SK-N-SH (cell line): ENCODE results near the gene TACR2. TPM values are rescaled to one million over a fixed set of nuclear protein-coding genes. Genes with fewer than 3 reads are reported as not detected.

Experiments
- CTCF ChIA-PET: fragments of 300-600, 350-600 bp; formaldehyde crosslinking; extraction: SDS; loops from one replicate; lab custom pipeline; 2021; lab: Yijun Ruan, JAX
- POLR2A ChIA-PET: fragments of 350-600 bp; sonication (Branson Sonifier 250); formaldehyde crosslinking; extraction: SDS; loops from one replicate; lab custom pipeline; 2020; ENCODE audit warnings: antibody characterized with exemption, inconsistent platforms; lab: Yijun Ruan, JAX
- DNase-seq: peaks from one replicate; pipeline ENCODE4 v3.0.0; 2012
- H2AFZ ChIP-seq: fragments of 200-600 bp; sonication (generic); 2 replicates; pipeline ENCODE4 v1.8.1; 2016; ENCODE audit warnings: antibody characterized with exemption, mild to moderate bottlenecking, low read depth
- H3F3A ChIP-seq: fragments of 200-600 bp; sonication (generic); replicated peaks from 2 replicates; pipeline ENCODE3; 2016; ENCODE audit warnings: antibody characterized with exemption, mild to moderate bottlenecking; ENCODE audit not compliant: insufficient read depth
- H3K27ac ChIP-seq, 2 experiments: fragments of 200-500 bp in 1 of 2; fragments of 200-600 bp in 1 of 2; sonication (Bioruptor generic) in 1 of 2; sonication (generic), shearing (Covaris generic) in 1 of 2; 2 replicates each; pipeline versions ENCODE4 v1.5.1 to v1.6.1; 2014 to 2016; ENCODE audit warnings: low read depth in 2 of 2, inconsistent platforms in 1 of 2, low read length in 1 of 2, mild to moderate bottlenecking in 1 of 2, mixed read lengths in 1 of 2
- H3K27me3 ChIP-seq: fragments of 200-600 bp; sonication (generic), shearing (Covaris generic); 2 replicates; pipeline ENCODE4 v1.6.1; 2016; ENCODE audit warnings: mixed run types; ENCODE audit not compliant: insufficient read depth
- H3K36me3 ChIP-seq, 2 experiments: fragments of 200-500 bp in 1 of 2; fragments of 200-600 bp in 1 of 2; sonication (Bioruptor generic) in 1 of 2; sonication (generic) in 1 of 2; replicated peaks in 1 of 2; 2 replicates each; pipeline versions ENCODE3 to v1.5.1; 2014 to 2016; ENCODE audit warnings: low read length in 1 of 2, mild to moderate bottlenecking in 1 of 2; ENCODE audit not compliant: insufficient read depth in 2 of 2, control insufficient read depth in 1 of 2
- H3K4me1 ChIP-seq, 2 experiments: fragments of 200-500 bp in 1 of 2; fragments of 200-600 bp in 1 of 2; sonication (Bioruptor generic) in 1 of 2; sonication (generic), shearing (Covaris generic) in 1 of 2; 2 replicates each; pipeline versions ENCODE4 v1.5.1 to v1.6.1; 2014 to 2016; ENCODE audit warnings: low read depth in 1 of 2, low read length in 1 of 2, mixed run types in 1 of 2; ENCODE audit not compliant: insufficient read depth in 2 of 2, control insufficient read depth in 1 of 2
- H3K4me2 ChIP-seq: fragments of 200-600 bp; sonication (generic), shearing (Covaris generic); 2 replicates; pipeline ENCODE4 v1.6.1; 2017; ENCODE audit warnings: mixed run types
- H3K4me3 ChIP-seq, 2 experiments: fragments of 200-500 bp in 1 of 2; fragments of 200-600 bp in 1 of 2; sonication (Bioruptor generic) in 1 of 2; sonication (generic), shearing (Covaris generic) in 1 of 2; 2 replicates each; pipeline versions ENCODE4 v1.5.1 to v1.8.1; 2014 to 2016; ENCODE audit warnings: low read depth in 2 of 2, inconsistent platforms in 1 of 2, low read length in 1 of 2, mild to moderate bottlenecking in 1 of 2, mixed read lengths in 1 of 2, moderate library complexity in 1 of 2
- H3K79me2 ChIP-seq: fragments of 200-600 bp; sonication (generic); 2 replicates; pipeline ENCODE4 v1.8.1; 2017; ENCODE audit warnings: mild to moderate bottlenecking; ENCODE audit not compliant: insufficient read depth
- H3K9ac ChIP-seq: fragments of 200-600 bp; sonication (generic); 2 replicates; pipeline ENCODE4 v1.6.1; 2017; ENCODE audit warnings: mixed run types
- H3K9me2 ChIP-seq: fragments of 200-600 bp; sonication (generic); 2 replicates; pipeline ENCODE4 v1.6.1; 2017; ENCODE audit warnings: mixed run types
- H3K9me3 ChIP-seq: fragments of 200-600 bp; sonication (generic); 2 replicates; pipeline ENCODE4 v1.6.1; 2017; ENCODE audit warnings: mixed run types, mild to moderate bottlenecking, moderate library complexity
- H4K20me1 ChIP-seq: fragments of 200-600 bp; sonication (generic); 2 replicates; pipeline ENCODE4 v1.6.1; 2017; ENCODE audit warnings: mild to moderate bottlenecking, mixed run types; ENCODE audit not compliant: insufficient read depth
- ELF1 ChIP-seq: IDR thresholded peaks from 2 replicates; pipeline ENCODE4 v1.4.0; 2012
- EP300 ChIP-seq, 2 experiments: IDR thresholded peaks; 2 replicates each; pipeline versions ENCODE4 v1.4.0 to v1.6.1; 2012; ENCODE audit warnings: borderline replicate concordance in 1 of 2, low read depth in 1 of 2, low read length in 1 of 2
- FOSL2 ChIP-seq: IDR thresholded peaks from 2 replicates; pipeline ENCODE4 v1.4.0; 2012; ENCODE audit warnings: low read depth, mild to moderate bottlenecking, moderate library complexity, borderline replicate concordance
- FOXJ3 ChIP-seq: sonication (generic); formaldehyde crosslinking; IDR thresholded peaks from 2 replicates; pipeline ENCODE4 v1.5.1; 2020; ENCODE audit warnings: mild to moderate bottlenecking, missing genetic modification reagents
- FOXM1 ChIP-seq: IDR thresholded peaks from 2 replicates; pipeline ENCODE4 v1.4.0; 2012; ENCODE audit warnings: low read depth, mild to moderate bottlenecking
- GABPA ChIP-seq: IDR thresholded peaks from 2 replicates; pipeline ENCODE4 v1.4.0; 2012; ENCODE audit warnings: low read depth, mild to moderate bottlenecking
- MEF2A ChIP-seq: IDR thresholded peaks from 2 replicates; pipeline ENCODE4 v1.4.0; 2012; ENCODE audit warnings: low read depth, borderline replicate concordance
- RCOR1 ChIP-seq: fragments of 150-350 bp; IDR thresholded peaks from 2 replicates; pipeline ENCODE4 v1.6.1; 2017; ENCODE audit warnings: antibody characterized with exemption, low read length
- RFX5 ChIP-seq: IDR thresholded peaks from 2 replicates; pipeline ENCODE4 v1.6.1; 2012; ENCODE audit warnings: mild to moderate bottlenecking, improper control_type of control experiment, low read length
- RXRA ChIP-seq: IDR thresholded peaks from 2 replicates; pipeline ENCODE4 v1.4.0; 2012; ENCODE audit warnings: low read depth, mild to moderate bottlenecking, borderline replicate concordance
- SIN3A ChIP-seq: IDR thresholded peaks from 2 replicates; pipeline ENCODE4 v1.6.1; 2012; ENCODE audit warnings: low read depth, mild to moderate bottlenecking, low read length, moderate library complexity, borderline replicate concordance
- SMC3 ChIP-seq: IDR thresholded peaks from 2 replicates; pipeline ENCODE4 v1.6.1; 2012; ENCODE audit warnings: low read depth, low read length, improper control_type of control experiment
- YY1 ChIP-seq: IDR thresholded peaks from 2 replicates; pipeline ENCODE4 v1.4.0; 2012; ENCODE audit warnings: low read depth, mild to moderate bottlenecking
- WGBS: methylation state at CpG from one replicate; pipeline ENCODE4 v1.1.6; 2017; ENCODE audit warnings: low lambda C conversion rate; 5-methylcytosine and 5-hydroxymethylcytosine counted together
- polyA plus RNA-seq, 3 experiments: library from polyadenylated mRNA; depleted of rRNA; stranded (reverse); fragments of >200 nt; gene quantifications; 2 replicates each; pipeline ENCODE4 v1.2.3, GENCODE V29; 2012
- TF ChIP-seq, protein P1 (sequence below): fragments of 150-350 bp; IDR thresholded peaks from 2 replicates; pipeline ENCODE4 v1.6.1; 2016; ENCODE audit warnings: mild to moderate bottlenecking, low read depth, low read length
- TF ChIP-seq, protein P2 (sequence below): IDR thresholded peaks from 2 replicates; pipeline ENCODE4 v1.4.0; 2012; ENCODE audit warnings: low read depth, borderline replicate concordance
- TF ChIP-seq, protein P3 (sequence below): fragments of 150-350 bp; IDR thresholded peaks from 2 replicates; pipeline ENCODE4 v1.6.1; 2017; ENCODE audit warnings: antibody characterized with exemption, low read length, low read depth, borderline replicate concordance
- TF ChIP-seq, protein P4 (sequence below): IDR thresholded peaks from 2 replicates; pipeline ENCODE4 v1.6.1; 2012; ENCODE audit warnings: mild to moderate bottlenecking, low read depth, low read length, moderate library complexity
- TF ChIP-seq, protein P5 (sequence below): IDR thresholded peaks from 2 replicates; pipeline ENCODE4 v1.4.0; 2012; ENCODE audit warnings: low read depth, borderline replicate concordance

The TACR2 gene
- polyA plus RNA-seq, 1 of the 3 experiments (the other 2 are of a cell fraction): 0.02 TPM

DNA sequence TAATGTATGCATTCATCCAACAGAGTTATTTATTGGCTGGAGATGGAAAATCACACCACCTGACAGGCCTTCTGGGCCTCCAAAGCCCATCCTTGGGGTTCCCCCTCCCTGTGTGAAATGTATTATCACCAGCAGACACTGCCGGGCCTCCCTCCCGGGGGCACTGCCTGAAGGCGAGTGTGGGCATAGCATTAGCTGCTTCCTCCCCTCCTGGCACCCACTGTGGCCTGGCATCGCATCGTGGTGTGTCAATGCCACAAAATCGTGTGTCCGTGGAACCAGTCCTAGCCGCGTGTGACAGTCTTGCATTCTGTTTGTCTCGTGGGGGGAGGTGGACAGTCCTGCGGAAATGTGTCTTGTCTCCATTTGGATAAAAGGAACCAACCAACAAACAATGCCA lies 15.3 kb downstream of the TACR2 start:
- Histone ChIP-seq H3K4me3 (no peak overlapping the region), H3K27me3 (no peaks in the 10 kb centered on the region), H3K27ac (no peak overlapping the region), H3F3A (peaks cover 3% of the 10 kb centered on the region), H4K20me1 (no peaks in the 10 kb centered on the region), H3K4me2 (no peak overlapping the region), H3K36me3 (peaks cover 14 to 16% of the 10 kb centered on the region in 2 experiments), H3K4me1 (peaks cover 0 to 23% of the 10 kb centered on the region in 2 experiments; a peak in 2 of 4 replicates), H2AFZ (no peak overlapping the region), H3K9me2 (no peaks in the 10 kb centered on the region), H3K9me3 (no peaks in the 10 kb centered on the region), H3K9ac (no peak overlapping the region), H3K79me2 (no peaks in the 10 kb centered on the region)
- ChIA-PET POLR2A (no interaction called here), CTCF (no interaction called here)
- TF ChIP-seq, protein P1, sequence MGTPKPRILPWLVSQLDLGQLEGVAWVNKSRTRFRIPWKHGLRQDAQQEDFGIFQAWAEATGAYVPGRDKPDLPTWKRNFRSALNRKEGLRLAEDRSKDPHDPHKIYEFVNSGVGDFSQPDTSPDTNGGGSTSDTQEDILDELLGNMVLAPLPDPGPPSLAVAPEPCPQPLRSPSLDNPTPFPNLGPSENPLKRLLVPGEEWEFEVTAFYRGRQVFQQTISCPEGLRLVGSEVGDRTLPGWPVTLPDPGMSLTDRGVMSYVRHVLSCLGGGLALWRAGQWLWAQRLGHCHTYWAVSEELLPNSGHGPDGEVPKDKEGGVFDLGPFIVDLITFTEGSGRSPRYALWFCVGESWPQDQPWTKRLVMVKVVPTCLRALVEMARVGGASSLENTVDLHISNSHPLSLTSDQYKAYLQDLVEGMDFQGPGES: no peak
- 88% methylated on average over 7 of the region's 11 CpGs for WGBS
- no peak for DNase-seq

DNA sequence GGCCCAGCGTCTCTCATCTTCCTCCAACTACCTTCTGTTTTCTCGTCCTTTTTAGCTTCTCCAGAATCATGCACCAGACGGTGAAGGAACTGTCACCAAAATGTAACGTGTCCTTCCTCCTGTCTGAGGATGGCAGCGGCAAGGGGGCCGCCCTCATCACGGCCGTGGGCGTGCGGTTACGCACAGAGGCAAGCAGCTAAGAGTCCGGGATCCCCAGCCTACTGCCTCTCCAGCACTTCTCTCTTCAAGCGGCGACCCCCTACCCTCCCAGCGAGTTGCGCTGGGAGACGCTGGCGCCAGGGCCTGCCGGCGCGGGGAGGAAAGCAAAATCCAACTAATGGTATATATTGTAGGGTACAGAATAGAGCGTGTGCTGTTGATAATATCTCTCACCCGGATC lies 15.8 kb downstream of the TACR2 start:
- Histone ChIP-seq H3K9ac (no peak overlapping the region), H3K4me1 (peaks cover 0 to 21% of the 10 kb centered on the region in 2 experiments; a peak in 2 of 4 replicates), H3K9me3 (no peaks in the 10 kb centered on the region), H4K20me1 (no peaks in the 10 kb centered on the region), H3K9me2 (no peaks in the 10 kb centered on the region), H3F3A (peaks cover 3% of the 10 kb centered on the region), H3K4me2 (no peak overlapping the region), H3K27ac (no peak overlapping the region), H3K79me2 (no peaks in the 10 kb centered on the region), H3K36me3 (peaks cover 14 to 21% of the 10 kb centered on the region in 2 experiments), H2AFZ (no peak overlapping the region), H3K4me3 (no peak overlapping the region), H3K27me3 (no peaks in the 10 kb centered on the region)
- no peak for TF ChIP-seq ELF1
- no peak for TF ChIP-seq RCOR1
- TF ChIP-seq FOXJ3 (CRISPR knock-in tag): no peak
- TF ChIP-seq SMC3: no peak
- TF ChIP-seq, protein P2, sequence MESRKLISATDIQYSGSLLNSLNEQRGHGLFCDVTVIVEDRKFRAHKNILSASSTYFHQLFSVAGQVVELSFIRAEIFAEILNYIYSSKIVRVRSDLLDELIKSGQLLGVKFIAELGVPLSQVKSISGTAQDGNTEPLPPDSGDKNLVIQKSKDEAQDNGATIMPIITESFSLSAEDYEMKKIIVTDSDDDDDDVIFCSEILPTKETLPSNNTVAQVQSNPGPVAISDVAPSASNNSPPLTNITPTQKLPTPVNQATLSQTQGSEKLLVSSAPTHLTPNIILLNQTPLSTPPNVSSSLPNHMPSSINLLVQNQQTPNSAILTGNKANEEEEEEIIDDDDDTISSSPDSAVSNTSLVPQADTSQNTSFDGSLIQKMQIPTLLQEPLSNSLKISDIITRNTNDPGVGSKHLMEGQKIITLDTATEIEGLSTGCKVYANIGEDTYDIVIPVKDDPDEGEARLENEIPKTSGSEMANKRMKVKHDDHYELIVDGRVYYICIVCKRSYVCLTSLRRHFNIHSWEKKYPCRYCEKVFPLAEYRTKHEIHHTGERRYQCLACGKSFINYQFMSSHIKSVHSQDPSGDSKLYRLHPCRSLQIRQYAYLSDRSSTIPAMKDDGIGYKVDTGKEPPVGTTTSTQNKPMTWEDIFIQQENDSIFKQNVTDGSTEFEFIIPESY: no peak
- TF ChIP-seq, protein P3, sequence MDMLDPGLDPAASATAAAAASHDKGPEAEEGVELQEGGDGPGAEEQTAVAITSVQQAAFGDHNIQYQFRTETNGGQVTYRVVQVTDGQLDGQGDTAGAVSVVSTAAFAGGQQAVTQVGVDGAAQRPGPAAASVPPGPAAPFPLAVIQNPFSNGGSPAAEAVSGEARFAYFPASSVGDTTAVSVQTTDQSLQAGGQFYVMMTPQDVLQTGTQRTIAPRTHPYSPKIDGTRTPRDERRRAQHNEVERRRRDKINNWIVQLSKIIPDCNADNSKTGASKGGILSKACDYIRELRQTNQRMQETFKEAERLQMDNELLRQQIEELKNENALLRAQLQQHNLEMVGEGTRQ: no peak
- TF ChIP-seq, protein P4, sequence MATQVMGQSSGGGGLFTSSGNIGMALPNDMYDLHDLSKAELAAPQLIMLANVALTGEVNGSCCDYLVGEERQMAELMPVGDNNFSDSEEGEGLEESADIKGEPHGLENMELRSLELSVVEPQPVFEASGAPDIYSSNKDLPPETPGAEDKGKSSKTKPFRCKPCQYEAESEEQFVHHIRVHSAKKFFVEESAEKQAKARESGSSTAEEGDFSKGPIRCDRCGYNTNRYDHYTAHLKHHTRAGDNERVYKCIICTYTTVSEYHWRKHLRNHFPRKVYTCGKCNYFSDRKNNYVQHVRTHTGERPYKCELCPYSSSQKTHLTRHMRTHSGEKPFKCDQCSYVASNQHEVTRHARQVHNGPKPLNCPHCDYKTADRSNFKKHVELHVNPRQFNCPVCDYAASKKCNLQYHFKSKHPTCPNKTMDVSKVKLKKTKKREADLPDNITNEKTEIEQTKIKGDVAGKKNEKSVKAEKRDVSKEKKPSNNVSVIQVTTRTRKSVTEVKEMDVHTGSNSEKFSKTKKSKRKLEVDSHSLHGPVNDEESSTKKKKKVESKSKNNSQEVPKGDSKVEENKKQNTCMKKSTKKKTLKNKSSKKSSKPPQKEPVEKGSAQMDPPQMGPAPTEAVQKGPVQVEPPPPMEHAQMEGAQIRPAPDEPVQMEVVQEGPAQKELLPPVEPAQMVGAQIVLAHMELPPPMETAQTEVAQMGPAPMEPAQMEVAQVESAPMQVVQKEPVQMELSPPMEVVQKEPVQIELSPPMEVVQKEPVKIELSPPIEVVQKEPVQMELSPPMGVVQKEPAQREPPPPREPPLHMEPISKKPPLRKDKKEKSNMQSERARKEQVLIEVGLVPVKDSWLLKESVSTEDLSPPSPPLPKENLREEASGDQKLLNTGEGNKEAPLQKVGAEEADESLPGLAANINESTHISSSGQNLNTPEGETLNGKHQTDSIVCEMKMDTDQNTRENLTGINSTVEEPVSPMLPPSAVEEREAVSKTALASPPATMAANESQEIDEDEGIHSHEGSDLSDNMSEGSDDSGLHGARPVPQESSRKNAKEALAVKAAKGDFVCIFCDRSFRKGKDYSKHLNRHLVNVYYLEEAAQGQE: no peak
- TF ChIP-seq RFX5: no peak
- TF ChIP-seq, protein P1: no peak
- TF ChIP-seq EP300 (IDR thresholded peaks at IDR 0.05; ENCODE audit: borderline replicate concordance in 1 of 2, low read depth in 1 of 2, low read length in 1 of 2): no peak
- no peak for TF ChIP-seq YY1
- TF ChIP-seq, protein P5, sequence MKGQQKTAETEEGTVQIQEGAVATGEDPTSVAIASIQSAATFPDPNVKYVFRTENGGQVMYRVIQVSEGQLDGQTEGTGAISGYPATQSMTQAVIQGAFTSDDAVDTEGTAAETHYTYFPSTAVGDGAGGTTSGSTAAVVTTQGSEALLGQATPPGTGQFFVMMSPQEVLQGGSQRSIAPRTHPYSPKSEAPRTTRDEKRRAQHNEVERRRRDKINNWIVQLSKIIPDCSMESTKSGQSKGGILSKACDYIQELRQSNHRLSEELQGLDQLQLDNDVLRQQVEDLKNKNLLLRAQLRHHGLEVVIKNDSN: no peak
- TF ChIP-seq MEF2A: no peak
- no peak for TF ChIP-seq FOXM1
- no peak for TF ChIP-seq FOSL2
- no peak for TF ChIP-seq RXRA
- no peak for TF ChIP-seq SIN3A
- no peak for TF ChIP-seq GABPA
- WGBS: 97% methylated on average over 23 of the region's 23 CpGs
- no peak for DNase-seq
- ChIA-PET CTCF (interaction anchor here (1.6 to 3.7 kb wide), 2 partner anchors 6 to 49 kb away, joined by 4 to 43 read pairs; no protein-coding TSS in a partner anchor), POLR2A (no interaction called here)
